ENCODE data around the gene PDIK1L.
A peak's percentile ranks its signal among the peaks of the same experiment; 100 is the strongest.
"Not testable (repeated sequence)": the region's sequence is repeated elsewhere in the genome, so short reads cannot be mapped to it uniquely, and the experiment has no call there.

PDIK1L gene

DNA sequence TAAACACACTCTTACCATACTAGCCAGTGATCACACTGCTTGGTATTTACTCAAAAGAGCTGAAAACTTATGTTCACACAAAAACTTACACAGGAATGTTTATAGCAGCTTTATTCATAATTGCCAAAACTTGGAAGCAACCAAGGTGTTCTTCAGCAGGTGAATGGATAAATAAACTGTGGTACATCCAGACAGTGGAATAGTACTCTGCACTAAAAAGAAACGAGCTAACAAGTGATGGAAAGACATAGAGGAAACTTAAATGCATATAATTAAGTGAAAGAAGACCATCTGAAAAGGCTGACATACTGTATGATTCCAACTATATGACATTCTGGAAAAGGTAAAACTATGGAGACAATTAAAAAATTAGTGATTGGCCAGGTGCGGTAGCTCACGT is 20.7 kb upstream of the PDIK1L start:
- no peak for DNase-seq (ENCODE audit: low spot score)

DNA sequence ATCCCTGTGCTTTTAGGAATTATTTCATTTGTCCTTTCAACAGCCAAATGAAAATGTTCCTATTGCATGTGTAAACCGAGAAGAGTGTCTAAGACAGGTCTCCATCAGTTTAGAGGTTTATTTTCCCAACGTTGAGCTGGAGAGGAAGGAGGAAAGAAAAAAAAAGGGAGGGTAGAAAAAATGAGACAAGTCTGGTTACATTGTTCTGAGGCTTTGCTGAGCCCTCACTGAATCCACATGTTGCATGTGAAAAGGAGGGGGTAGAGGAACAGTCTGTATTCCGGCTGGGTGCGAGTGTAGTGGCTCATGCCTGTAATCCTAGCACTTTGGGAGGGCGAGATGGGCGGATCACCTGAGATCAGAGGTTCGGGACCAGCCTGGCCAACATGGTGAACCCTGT is 19.2 kb upstream of the PDIK1L start:
- DNase-seq (ENCODE audit: low spot score): no peak

DNA sequence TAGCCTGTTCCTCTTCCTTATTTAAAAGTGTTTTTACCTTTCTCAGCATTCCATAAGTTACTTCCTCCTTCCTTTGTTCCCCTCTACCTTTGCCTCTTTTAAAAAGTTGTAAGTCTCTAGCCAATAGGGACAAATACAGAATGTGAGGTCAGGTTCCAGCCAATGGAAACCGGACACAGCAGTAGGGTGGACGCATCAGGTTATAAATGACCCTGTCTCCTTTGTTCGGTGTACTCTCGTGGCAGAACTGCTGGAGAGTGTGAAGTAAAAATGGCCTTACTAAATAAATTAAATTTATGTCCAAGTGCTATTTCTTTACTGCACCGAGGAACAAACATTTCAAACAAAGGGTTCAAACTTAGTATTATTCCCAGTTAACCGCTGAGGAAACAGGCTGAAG is 18.1 kb upstream of the PDIK1L start:
- DNase-seq (ENCODE audit: low spot score): not testable (repeated sequence)

DNA sequence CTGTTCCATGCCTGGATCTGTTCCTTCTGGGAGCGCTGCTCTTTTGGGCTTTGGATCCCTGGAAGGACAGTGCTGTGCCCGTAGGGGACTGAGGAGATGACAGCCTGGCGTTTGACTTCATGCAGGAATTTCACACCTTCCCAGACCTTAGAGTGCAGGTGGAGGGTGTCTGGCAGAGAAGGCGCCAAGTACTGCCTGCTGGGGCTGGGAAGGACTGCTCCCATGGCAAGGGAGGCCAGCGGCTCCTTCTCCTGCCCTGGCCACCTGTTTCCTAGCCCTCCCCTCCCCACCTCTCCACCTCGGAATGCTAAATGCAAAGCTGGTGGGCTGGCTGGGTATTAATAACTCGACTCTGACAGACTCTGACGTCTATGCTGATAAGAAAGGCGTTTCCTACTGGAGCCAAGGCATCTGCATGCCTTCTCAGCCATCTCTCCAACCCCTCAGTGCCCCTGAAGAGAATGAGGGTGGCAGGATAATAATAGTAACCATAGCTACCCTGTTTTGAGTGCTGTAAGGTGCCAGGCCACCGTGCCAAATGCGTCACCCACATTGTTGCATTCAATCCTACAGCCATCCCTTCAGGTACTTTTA is 17.5 kb upstream of the PDIK1L start:
- no peak for DNase-seq (ENCODE audit: low spot score)

DNA sequence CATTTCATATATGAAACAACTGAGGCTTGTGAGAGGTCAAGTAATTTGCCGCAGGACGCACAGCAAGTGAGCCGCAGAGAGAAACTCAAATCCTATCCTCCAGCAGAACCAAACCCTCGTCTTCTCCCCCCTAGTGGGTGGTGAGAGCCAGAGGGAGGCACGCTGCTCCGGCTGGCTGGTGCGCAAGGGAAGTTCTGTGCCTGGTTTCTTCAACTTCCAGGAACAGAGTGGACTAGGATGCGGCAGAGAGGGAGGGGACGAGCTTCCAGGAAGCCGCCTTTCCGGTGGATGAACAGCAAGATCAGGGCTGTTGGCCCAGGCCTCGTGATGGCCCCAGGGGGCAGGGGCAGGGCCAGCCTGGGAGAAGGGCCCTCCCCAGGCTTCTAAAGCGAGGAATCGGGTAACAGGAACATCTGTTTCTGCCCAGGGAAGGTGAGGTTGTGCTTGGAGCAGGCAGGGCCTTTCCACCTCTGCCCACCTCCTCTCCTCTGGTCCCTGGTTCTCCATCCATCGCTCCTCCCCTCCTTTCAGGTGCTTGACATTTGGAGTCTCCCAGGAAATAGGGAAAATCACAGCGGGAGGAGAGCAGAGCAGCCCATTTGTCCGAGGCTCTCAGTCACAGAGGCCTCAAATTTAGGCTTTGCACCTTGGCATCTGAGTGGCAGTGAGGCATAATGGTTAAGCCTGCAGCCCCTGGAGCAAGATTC is 16.8 kb upstream of the PDIK1L start:
- no peak for DNase-seq (ENCODE audit: low spot score)

DNA sequence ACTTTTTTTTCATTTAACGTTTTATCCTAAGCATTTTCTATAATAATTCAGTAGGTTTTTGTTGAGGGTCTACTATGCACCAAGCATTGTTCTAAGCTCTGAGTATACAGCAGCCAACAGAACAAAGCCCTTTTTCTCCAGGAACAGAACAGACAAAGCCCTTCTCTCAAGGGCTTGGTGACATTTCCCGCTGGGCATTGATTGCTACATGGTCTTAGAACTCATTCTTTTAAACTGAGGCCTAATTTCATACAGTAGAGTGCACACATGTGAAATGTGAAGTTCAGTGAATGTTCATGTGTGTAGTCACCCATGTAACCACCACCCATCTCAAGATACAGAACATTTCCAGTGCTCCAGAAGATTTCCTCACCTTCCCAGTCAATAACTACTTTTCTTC is 15.2 kb upstream of the PDIK1L start:
- peak; percentile 78 for DNase-seq (ENCODE audit: low spot score)

DNA sequence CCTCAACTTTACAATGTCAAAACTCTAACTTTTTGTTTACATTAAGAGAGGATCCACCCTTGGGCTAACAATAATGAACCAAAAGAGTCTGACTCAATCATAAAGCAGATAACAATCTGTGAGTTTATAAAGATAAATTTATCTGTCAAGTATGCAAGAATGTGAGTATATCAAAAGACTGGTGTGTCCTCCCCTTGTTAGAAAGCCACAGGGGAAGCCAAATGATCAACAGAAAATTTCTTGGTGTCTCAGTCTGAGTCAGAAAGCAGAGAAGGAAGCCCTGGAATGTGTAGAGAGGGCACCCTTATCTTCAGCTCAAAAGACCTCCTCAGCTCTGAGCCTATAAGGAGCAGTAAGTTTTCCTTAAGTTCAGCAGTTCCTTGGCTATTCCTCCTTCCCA is 13.9 kb upstream of the PDIK1L start:
- DNase-seq (ENCODE audit: low spot score): no peak

DNA sequence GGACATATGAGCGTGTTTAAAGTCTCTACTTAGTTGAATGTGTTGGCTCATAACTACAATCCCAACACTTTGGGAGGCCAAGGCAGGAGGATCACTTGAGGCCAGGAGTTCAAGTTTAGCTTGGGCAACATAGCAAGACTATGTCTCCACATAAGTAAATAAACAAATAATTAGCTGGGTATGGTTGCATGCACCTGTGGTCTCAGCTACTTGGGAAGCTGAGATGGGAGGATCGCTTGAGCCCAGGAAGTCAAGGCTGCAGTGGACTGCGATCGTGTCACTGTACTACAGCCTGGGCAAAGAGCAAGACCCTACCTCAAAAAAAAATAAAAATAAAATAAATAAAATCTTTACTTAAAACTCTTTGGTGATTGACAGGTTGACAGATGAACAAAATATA is 13.0 kb upstream of the PDIK1L start:
- no peak for DNase-seq (ENCODE audit: low spot score)

DNA sequence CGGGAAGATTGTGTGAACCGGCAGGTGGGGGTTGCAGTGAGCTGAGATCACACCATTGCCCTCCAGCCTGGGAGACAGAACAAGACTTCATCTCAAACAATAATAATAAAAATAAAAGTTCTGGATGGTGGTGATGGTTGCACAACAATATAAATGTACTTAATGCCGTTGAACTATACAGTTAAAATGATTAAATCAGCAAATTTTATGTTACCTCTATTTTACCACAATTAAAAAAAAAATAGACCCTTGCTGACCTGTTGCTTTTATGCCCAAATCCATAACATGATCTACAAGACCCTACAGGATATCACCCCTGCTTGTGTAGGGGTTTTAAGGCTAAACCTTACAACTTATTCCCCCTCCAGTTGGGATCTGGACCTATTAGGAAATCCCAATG is 11.8 kb upstream of the PDIK1L start:
- DNase-seq (ENCODE audit: low spot score): no peak

DNA sequence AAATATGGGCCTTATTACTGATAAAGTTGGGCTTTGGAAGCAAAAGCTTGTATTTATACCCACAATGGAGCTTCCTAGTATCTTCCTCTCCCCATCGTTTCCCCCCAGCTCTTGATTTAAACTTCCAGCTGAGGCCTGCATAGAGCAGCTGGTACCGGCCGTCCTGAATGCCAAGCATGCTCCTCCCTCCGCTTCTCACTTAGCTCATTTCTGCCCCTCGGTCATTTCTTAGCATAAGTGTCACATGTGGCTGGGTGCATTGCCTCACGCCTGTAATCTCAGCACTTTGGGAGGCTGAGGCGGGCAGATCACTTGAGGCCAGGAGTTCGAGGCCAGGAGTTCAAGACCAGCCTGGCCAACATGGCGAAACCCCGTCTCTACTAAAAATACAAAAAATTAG is 11.4 kb upstream of the PDIK1L start:
- DNase-seq (ENCODE audit: low spot score): not testable (repeated sequence)

DNA sequence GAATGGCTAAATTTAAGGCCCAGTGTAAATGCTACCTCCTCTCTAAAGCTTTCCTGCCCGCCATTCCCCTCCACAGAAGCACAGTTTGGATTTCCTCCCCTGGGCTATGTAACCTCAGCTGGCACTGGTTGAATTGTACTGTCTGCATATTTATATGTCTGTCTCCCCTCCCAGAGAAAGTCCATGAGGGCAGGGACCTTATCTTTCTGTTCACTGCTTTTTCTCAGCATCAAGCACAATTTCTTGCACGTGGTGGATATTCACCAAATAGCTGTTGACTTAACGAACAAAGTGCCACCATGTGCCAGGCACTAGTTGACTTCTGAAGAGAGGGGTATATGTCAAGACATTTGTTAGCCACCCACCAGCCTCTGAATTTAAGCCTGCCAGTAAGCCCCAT is 9.5 kb upstream of the PDIK1L start:
- DNase-seq (ENCODE audit: low spot score): no peak

DNA sequence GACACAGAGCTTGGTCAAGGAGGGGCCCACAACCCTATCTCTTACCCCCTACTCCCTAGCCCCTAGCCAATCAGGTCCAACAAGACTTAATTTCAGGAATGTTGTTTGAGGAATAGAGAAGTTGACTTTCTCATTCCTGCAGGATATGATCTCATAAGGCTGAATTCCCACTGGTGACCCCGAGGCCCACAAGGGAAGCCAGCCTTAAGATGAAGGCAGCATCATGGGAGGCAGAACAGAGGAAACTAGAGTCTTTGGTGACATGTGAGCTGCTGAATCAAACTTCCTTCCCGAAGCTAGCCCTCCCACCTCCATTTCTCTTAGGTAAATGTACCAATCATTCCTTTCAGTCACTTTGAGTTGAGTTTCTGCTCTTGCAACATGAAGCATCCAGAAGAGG is 9.1 kb upstream of the PDIK1L start:
- DNase-seq (ENCODE audit: low spot score): no peak

DNA sequence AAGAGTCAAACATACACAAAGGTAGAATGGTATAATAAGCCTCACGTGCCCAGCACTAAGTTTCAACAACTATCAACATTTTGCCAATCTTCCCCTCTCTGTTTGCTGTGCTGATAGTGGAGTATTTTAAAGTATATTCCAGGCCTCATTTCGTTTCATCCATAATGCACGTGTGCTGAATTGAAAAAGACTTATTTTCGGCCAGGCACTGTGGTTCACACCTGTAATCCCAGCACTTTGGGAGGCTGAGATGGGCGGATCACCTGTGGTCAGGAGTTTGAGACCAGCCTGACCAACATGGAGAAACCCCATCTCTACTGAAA is 6.4 kb upstream of the PDIK1L start:
- DNase-seq (ENCODE audit: low spot score): not testable (repeated sequence)

DNA sequence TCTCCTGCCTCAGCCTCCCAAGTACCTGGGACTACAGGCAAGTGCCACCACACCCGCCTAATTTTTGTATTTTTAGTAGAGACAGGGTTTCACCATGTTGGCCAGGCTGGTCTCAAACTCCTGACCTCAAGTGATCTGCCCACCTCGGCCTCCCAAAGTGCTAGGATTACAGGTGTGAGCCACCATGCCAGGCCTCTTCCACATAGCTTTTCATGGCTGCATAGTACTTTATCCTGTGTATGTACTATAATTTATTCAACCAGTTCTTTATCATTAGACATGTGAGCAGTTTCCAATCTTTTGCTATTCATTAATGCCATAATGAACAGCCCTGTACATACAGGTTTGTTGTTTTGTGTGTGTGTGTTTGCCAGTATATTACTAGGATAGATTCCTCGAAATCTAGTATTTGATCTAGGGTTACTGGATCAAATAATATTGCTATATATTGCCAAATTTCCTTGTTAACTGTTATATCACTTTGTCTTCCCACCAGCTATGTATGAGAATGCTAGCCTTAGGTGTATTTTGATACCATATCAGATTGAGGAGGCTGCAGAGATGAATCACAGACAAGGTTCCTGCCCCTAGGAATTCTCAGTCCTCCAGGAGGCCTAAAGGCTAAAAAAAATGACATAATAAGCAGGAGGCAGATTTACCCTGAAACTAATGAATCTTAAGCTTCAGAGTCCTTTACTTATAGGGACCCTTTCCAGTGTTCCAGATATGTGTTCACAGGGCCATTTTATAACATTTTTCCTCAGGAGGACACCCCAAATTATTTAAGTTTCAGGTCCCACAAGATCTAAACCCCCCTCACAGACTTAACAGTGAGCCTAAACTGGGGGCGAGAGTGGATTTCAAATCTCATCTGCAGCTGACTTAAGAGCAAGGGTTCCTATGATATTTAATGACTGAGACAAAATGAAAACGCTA is 2.1 kb upstream of the PDIK1L start:
- DNase-seq (ENCODE audit: low spot score): no peak

DNA sequence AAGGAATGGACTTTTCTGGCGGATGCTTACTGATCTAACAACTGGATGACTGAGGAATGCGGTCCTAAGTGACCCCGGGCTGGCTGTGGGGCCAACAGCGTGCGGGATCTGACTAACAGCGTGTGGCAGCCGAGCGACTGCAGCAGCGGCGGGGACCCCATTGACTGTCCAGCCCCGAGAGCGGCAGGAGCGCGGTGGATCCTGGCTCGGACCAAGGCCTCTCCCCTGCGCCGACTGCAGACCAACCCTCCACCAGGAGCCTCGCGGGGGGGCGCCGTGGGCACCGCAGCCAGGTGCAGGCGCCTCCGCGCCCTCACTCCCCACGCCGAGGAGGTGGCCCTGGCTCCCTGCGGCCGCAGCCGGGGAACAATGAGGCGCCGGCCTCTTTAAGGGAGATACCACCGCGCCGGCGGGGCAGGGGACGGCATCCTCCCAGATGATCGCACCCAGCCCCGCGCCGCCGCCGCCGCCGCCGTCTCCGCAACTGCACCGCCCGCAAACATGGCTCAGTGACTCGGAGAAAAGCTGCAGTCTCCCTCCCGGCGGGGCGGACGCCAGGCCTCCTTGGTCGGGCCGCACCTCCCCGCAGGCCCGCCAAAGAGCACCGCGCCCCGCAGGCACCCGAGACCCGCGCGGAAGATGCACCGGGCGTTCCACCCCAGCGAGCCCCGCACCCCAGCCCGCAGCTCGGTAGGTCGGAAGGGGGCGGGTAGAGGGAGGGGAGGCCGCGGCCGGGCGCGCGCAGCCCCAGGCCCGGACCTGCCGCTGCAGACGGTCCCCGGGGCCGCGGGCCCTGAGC is 694 bp upstream of the PDIK1L start:
- peak; percentile 75 for DNase-seq (ENCODE audit: low spot score)

DNA sequence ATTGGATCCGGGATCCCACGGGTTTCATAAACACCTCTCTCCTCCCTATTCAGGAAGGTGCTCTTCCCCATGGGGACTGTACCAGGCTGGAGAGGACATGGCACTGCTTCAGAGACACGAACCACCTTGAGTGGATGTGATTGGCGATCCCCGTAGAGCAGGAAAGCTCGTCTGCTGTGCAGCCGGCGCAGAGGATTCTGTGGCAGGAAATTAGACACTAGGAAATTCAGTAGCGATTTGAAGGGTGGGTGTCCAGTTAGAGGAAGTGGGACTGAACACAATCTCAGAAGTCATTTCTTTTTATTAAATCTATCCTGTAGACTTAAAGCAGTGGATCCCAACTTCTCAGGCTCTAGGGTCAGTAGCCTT is 767 bp downstream of the PDIK1L start:
- DNase-seq (ENCODE audit: low spot score): no peak

DNA sequence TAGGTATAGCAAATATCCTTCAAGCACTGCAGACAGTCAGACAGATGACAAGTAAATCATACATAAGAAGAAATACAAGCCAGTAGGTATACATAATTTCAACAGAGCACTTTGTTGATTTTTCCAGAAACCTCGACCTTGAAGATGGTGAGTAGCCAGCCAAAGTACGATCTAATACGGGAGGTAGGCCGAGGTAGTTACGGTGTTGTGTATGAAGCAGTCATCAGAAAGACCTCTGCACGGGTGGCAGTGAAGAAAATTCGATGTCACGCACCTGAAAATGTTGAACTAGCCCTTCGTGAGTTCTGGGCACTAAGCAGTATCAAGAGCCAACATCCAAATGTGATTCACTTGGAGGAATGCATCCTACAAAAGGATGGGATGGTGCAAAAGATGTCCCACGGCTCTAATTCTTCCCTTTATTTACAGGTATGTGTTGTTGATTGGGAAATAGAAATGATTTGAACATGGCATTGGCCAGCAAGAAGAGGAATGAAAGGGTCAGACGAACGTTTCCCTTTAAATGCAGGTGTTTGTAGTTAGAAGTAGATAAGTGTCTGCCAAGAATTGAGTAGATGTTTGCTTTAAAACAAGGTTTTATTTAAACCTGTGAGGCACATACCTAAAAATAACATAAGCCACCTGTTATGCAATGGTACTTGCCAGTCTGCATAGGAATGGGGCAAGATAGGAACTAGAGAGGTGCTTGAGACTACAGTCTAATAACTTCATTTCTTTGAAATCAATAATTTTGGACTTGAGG is 2.7 kb downstream of the PDIK1L start:
- no peak for DNase-seq (ENCODE audit: low spot score)

DNA sequence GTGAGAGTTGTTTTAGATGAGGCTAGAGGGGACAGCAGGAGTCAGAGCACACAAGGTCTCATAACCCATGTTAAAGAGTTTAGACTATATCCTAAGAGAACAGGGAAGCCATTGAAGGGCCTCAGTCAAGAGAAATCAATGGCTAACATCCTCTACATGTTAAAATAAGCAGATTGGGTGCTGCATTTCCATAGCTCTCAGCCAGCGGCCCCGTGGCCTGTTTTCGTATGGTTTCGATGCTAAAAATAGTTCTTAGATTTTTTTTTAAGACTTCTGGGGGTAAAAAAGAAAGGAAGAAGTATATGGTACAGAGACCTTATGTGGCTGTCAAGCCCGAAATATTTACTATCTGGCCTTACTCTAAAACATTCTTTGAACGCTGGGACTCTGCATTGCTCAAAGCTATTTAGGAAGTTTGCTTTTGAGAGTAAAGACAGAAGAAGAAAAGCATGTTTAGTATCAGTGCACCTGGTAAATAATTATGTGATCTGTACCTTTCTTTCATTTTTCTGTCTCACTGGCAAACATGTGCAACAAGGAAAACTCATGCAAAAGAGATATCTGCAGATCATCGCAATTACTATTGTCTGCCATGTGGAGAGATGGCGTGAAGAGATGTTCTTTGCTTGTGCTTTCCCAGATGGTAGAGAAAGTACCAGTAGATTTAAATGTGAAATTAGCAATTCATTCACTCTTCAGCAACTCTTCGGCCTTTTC is 8.4 kb downstream of the PDIK1L start:
- DNase-seq (ENCODE audit: low spot score): no peak

DNA sequence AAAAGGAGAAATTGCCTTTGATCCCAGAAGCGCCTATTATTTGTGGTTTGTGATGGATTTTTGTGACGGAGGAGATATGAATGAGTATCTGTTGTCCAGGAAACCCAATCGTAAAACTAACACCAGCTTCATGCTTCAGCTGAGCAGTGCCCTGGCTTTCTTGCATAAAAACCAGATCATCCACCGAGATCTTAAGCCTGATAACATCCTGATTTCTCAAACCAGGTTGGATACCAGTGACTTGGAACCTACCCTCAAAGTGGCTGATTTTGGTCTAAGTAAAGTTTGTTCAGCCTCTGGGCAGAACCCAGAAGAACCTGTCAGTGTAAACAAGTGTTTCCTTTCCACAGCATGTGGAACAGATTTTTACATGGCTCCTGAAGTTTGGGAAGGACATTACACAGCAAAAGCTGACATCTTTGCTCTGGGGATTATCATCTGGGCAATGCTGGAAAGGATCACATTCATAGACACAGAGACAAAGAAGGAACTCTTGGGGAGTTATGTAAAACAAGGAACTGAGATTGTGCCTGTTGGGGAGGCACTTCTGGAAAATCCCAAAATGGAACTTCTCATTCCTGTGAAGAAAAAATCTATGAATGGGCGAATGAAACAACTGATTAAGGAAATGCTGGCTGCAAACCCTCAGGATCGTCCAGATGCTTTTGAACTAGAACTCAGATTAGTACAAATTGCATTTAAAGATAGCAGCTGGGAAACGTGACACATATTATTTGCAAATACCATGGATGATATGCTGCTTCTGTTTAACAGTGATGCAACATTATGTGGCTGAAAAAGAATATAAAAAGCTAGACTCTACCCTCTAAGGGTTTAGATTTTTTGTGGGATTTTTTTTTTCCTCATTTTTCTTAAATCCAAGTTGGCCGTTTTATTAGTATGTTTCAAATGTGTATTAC is 10.5 kb downstream of the PDIK1L start:
- no peak for DNase-seq (ENCODE audit: low spot score)

Measured in putamen (tissue), 1 donor.